HG02588 (cell line): Measurements from ENCODE around the gene LDB2.

Source experiments
- ATAC-seq: cut with Tn5 transposase; IDR thresholded peaks from one replicate; pipeline ENCODE4 v1.9.1; 2021; ENCODE audit warnings: mild to moderate bottlenecking, moderate library complexity; ENCODE audit not compliant: unreplicated experiment

The LDB2 gene

DNA sequence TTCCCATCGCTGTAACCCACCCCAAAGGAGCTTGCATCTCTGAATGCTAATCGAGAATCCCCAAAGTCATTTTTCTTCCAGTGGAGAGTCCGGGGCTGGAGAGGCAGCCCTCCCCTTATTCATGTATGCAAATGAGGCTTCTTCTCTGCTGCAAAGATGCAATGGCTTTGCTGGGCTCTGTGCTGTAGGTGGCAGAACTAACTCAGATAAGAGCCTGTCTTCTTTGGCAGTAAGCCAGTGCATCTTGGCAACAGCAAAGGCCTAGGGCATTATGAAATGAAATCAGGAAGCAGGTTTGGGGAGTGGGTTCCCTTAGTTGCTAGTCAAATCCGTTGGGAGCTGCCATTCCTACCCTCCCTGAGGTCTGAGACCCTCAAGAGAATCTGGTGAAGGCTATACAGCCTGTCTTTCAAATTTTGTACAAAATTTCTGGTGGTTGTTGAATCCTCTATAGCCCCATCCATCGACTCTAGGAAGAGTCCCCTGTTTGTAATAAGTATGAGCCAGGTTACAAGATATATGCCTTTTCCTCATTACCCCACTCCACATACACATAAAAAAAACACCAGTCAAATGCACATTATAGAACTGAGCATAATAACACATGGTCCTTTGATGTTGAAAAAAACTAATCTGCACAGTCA lies 381.5 kb downstream of the LDB2 start:
- ATAC-seq = no peak

DNA sequence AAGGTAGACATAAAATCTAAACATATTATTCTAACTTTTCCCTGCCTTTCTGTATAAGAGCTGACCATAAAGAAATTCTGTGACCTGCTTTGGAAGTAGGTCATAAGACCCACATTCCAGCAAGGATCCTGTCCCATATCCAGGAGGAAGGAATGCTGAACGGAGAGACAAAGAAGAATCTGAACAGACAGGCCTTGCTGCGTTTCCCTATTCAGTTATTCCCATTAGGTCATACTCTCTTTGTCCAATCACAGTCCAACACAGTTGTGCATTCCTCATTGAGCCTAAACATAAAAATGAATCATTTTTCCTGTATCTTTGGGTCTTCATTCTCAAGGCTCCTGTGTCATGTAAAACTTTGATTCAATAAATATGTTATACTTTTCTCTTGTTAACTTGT lies 384.6 kb downstream of the LDB2 start:
- no peak for ATAC-seq

DNA sequence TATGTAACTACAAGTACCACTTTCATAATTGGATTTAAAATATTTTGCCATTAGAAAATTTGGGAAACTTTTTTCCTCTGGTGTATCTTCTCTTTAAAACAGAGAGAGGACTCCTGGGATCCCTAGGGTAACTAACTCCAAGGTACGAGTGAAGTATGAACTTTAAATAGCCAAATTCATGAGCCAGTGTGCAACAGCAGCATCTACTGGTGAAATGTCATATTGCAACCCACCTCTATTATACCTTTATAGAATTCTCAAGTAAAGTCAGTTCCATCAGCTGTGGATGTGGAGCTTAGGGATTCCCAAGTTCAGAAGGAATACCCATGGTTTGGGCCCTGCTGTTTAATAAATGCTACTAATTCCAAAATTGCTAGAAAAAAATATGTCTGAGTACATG lies 389.5 kb downstream of the LDB2 start:
- no peak for ATAC-seq

DNA sequence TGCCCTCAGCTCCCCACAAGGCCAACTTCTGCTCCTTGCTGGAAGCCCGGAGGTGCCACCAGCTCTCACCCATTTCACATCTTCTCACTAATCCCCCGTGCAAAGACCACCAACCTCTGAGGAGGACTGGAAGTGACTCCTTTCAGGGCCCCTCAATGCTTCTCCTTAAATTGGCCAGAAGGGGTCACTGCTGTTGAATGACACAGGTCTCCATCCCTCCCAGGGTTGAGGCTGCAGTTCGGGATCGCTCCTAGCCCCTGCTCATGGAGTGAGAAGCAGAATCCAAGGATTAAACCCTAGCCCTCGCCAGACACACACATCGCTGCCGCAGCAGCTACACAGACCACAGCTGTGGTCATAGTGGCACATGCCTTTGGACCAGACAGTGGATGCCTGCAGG lies 392.7 kb downstream of the LDB2 start:
- ATAC-seq = no peak

DNA sequence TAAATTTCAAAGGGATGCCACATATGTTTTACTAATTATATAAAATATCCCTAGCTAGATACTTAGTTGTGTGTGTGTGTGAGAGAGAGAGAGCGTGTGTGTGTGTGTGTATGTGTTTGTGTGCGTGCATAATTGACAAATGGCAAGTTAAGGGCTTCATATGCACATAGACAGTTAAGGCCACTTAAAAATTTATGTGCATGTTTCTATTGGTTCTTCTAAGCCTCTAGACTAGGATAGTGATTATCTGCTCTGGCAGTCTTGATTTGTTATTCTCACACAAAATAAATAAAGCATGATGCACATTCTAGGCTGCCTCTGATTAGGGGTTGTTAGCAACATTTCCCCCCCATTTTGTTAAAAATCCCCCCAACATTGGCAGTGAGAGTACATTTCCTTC lies 393.2 kb downstream of the LDB2 start:
- no peak for ATAC-seq

DNA sequence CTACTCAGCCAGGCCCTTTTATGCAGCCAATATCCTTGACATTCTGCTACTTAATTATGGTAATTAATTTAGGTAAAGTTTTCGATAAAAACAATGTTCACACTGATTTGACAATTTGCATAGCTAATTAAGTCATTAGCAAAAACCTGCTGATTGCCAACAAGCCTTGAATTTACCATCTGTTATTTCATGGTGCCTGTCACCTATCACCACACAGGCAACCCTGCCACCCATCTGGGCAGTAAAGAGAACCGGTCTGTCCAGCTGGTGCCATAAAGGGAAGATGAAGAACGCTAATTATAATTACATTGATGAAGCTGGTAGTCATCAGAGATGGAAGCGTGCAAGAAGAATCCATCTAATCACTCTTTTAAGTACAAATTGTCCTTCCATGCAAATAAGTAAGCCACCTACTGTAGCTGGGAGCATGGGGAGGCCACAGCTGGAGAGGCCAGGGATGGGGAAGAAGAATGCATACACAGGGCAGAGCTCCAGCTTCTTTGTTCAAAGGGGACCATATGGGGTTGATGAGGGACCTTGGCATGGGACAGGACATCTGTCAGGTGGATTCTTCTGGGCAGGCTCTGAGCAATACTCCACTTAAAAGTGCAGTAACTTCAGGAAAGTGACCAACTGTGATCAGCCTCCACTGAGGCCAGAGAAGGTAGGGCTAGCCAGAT lies 394.9 kb downstream of the LDB2 start:
- no peak for ATAC-seq

DNA sequence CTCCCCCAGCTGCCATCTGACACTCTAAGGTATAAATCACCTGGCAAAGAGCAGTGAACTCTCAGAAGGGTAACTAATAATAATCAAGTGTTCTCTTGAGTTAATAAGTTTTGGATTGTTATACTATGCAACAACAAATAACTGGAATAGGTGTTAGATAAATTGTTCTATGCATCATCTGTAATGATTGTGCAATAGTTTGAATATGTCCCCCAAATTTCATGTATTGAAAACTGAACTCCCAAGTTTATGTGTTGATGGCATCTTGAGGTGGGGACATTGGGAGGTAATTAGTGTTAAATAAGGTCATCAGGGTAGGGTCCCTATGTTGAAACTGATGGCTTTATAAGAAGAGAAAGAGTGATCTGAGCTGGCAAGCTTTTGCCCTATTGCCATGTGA lies 399.5 kb downstream of the LDB2 start:
- no peak for ATAC-seq

DNA sequence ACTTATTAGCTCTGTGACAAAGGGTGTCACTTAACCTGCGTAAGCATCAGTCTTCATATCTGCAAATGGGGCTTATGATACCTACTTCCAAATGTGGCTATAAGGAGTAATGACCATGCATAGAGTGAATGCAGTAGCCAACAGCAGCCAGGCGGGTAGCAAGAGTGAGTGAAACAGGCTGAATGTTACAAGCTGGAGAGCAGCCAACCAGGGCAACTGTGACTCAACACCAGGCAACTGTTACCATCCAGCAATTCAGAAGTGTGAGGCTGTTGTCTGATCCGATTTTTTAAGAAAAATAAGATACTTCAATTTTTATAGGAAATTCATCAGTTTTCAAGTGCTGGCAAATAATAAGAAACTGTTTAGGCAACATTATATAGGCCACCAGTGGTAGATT lies 401.9 kb downstream of the LDB2 start:
- ATAC-seq = no peak

DNA sequence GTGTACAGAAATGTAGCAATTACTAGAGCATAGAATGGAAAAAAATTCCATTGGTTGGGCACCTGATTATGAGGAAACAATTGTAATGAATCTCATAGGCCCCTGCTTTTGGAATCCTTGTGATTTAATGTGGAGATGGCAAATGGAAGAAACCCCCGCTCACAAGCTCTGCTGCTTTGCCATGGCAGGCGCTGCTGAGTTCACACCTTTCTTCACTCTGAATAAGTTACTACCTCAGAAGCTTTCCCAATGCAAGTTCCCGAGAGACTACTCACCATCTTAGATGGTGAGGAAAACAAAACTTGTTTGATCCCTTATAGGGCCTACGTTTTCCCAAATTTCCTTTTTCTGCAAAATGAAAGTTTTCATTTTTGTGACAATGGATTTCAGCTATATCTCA lies 405.6 kb downstream of the LDB2 start:
- ATAC-seq = no peak

DNA sequence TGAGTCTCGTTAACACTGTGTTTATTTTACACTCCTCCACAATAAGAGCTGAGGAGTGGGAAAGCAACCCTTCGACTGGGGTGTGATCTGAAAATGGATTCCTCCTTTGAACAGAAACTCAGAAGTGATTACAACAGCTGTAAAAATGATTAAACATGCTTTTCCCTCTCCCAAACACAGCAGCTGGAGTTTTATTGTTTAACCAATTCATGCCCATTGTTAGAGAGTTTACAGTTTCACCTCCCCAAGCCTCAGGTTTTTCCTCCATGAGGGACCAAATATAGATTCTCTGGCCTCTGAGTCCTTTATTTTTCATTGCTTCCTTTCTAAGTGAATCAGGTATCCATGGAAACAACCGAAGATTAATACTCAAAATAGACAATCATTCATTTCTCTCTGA lies 409.2 kb downstream of the LDB2 start:
- ATAC-seq = no peak

DNA sequence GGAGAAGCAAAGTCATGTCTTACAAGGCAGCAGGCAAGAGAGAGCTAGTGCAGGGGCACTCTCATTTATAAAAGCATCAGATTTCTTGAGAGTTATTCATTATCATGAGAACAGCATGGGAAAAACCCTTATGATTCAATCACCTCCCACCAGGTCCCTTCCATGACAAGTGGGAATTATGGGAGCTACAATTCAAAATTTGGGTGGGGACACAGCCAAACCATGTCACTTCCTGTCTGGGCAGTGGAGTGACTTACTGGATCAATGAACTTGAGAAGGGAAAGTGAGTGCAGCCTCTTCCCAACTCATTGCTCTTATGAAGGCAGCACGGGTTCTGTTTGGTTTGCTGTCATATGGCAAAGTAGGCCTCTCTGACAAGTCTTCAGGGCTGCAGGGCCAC lies 410.4 kb downstream of the LDB2 start:
- ATAC-seq = no peak

DNA sequence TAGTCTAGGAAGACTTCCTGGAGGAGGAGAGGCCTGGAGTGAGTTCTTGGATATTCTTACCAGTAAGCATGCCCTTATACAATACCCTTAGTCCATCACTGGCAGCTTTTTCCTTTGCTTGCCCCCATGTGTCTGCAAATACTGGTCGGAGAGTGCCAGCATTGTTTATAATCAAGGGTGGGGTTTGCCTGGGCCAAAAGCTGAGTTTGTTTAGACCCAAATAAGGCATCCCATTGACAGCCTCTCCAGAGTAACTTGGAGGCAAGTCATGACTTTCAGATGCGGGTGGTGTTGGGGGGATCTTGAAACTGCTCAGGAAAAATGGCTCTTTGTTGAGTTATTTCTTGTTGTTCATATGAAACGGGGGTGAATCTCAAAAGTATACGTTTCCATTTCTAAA lies 413.7 kb downstream of the LDB2 start:
- no peak for ATAC-seq

DNA sequence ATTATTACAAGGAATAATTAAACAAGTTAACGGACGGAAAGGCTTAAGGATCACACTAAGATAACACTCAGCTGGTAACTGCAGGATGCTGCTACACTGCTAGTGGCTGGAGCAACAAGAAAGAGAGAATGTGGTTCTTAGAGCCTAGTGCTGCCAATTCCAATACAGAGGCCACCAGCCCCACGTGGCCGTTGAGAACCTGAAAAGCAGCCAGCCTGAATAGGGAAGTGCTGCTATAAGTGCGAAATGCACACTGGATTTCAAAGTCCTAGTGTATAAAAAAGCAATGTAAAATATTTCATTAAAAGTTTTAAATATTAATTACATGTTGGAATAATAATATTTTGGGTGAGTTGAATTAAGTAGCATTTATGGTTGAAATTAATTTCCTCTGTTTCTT lies 414.9 kb downstream of the LDB2 start:
- no peak for ATAC-seq

DNA sequence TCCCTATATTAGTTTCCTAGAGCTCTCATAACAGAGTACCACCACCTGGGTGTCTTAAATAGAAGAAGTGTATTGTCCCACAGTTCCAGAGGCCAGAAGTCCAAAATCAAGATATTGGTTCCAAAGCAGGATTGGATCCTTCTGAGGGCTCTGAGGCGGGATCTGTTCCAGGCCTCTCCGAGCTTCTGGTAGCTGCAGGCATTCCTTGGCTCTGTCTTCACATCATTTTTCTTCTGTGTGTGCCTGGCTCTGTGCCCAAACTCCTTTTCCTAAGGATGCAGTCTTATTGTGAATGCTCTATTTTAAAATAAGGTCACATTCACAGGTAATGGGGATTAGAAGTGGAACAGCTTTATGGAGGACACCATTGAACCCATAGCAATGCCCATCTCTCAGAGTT lies 418.4 kb downstream of the LDB2 start:
- no peak for ATAC-seq

DNA sequence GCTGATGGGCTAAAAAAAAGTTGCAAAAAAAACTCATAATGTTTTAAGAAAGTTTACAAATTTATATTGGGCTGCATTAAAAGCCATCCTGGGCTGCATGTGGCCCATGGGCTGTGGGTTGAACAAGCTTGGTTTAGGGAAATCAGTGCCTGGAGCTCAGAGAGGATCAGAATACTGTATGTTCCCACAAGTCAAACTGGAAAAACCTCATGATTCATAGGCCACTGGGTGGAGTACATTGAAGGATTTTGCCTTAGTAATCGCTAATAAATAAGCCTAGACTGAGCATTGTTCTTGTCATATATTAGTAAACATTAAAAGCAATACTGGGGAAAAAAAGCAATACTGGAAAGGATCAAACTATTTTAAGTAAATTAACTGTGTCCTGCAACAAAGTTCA lies 425.9 kb downstream of the LDB2 start:
- ATAC-seq = no peak

DNA sequence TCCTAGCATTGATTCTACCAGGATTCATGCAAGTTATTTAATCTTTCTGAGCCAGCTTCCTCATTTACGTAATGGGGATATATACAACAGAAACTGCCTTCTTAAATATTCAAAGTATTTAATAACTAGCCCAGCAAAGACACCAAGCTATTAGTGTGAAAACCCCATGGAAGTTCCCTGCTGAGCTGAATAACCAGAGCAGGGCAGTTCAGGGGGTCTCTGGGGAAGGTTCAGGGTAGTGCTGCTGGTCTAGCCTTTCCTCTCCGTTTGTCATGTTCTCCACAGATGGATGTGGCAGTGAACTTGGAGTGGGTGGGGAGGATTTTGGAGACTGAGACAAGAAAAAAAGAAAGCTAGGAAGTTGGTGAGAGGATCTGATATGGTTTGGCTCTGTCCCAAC lies 431.4 kb downstream of the LDB2 start:
- no peak for ATAC-seq

DNA sequence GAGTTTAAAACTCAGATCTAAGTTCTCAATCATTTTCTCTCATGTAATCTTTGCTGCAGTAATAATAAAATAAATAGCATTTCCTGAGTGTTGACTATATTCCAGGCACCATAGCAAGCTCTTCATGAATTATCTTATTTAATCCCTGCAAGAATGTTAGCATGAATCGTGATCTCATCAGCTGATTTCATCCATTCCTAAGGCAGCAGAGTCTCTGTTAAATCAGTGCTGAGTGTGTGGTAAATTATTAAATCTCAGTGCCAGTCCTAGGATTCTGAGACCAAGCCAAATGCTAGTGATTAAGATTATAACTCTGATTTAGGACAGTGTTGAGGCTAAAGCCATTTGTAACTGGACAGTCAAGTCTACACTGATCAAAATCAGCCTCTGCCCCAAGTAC lies 431.9 kb downstream of the LDB2 start:
- no peak for ATAC-seq

DNA sequence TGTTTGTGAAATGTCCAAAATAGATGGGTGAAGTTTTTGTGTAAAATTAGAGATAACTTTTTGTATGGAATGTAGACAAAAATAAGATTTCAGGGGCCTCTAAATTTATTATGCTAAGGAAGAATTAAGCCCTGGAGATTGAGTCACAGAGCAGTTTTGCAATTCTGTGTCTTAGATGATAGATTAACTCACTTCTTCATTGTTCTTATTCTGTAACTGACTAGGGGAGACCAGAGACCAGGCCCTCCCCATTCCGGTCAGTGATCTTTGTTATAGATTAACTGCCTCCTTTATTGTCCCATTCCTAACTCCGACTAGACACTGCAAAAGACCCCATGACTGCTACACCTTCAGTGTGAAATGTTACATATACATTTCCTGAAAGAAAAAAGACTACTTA lies 433.8 kb downstream of the LDB2 start:
- ATAC-seq = no peak

DNA sequence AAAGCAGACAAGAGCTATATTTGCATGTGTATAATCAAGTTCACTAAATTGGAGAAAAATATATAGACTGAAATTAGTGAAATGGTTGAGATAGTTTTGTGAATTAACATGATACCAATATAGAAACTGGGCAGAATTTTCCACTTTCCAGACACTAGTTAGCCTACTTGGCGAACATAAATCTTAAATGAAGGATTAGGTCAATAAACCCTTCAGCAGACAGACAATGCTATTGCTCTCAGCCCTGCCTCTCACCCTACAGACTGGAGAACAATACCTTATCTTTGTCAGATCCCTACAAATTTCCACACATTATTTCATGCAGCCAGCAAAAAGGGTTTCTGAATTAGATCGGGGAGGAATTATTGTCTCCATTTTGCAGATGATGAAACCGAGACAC lies 435.8 kb downstream of the LDB2 start:
- no peak for ATAC-seq

DNA sequence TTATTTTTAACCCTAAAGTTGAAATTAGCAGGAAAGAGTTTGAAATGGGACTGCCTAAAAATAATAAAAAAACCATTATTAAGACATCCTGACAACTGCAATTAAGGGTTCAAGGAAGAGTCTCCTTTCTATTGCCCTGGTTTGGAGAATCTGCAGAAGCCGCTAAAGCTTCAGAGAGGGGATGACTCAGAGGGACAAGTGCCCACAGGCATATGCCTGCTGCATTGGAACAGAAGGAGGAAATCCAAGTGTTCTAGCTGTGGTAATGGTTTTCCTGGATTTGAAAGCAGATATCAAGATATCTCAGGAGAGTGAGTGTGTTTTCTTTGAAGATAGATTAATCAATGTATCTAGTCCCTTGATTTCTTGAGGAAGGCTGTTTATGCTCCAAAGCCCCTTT lies 437.1 kb downstream of the LDB2 start:
- no peak for ATAC-seq

DNA sequence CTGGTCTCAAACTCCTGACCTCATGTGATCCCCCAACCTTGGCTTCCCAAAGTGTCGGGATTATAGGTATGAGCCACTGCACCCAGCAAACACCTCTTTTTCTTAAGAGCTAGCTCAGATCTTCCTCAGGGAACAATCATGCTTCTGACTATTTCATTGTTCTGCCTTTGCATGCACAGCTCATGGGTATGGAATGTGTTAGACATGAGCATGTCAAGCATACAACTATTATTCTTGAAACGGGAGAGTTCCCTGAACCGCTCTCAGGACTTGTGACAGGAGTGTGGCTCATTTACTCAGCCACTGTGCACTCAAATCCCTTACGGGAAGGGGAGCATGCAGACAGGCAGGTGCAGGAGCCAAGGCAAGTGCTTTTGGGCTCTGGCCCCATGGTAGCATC lies 440.5 kb downstream of the LDB2 start:
- ATAC-seq = no peak
